H1 (cell line): ENCODE results near the gene NUPR1. TPM values are rescaled to one million over a fixed set of nuclear protein-coding genes. Genes with fewer than 3 reads are reported as not detected.

Source experiments
- CTCF ChIA-PET: fragments of 300-600 bp; sonication (Branson Sonifier 250); formaldehyde crosslinking; loops from one replicate; lab custom pipeline; 2021; ENCODE audit not compliant: partially characterized antibody; lab: Charles Lee
- POLR2A ChIA-PET: fragments of 300-600 bp; sonication (Branson Sonifier 250); formaldehyde crosslinking; loops from one replicate; lab custom pipeline; 2021; ENCODE audit warnings: inconsistent platforms; ENCODE audit not compliant: partially characterized antibody; lab: Charles Lee
- DNase-seq, 2 experiments: peaks; one replicate each; pipeline versions ENCODE4 v3.0.0 to v3.0.0-alpha.2; 2010 to 2022; ENCODE audit warnings: low spot score in 2 of 2, low read depth in 1 of 2, mixed read lengths in 1 of 2
- FAIRE-seq: peaks from 2 replicates; lab custom pipeline; 2011; peaks lifted over from hg19 to GRCh38; lab: Jason Lieb, UNC
- H2AFZ ChIP-seq: 2 replicates; pipeline ENCODE4 v1.8.1; 2012; ENCODE audit warnings: low read length, inconsistent platforms
- H2AK5ac ChIP-seq: 2 replicates; pipeline ENCODE4 v1.6.1; 2013; ENCODE audit warnings: low read depth, low read length
- H2BK120ac ChIP-seq: replicated peaks from 2 replicates; pipeline ENCODE3; 2013; ENCODE audit warnings: low read depth, low read length, inconsistent platforms
- H2BK12ac ChIP-seq: 2 replicates; pipeline ENCODE4 v1.6.1; 2013; ENCODE audit warnings: low read depth, low read length
- H2BK15ac ChIP-seq: 2 replicates; pipeline ENCODE4 v1.6.1; 2013; ENCODE audit warnings: low read length
- H2BK20ac ChIP-seq: 2 replicates; pipeline ENCODE4 v1.6.1; 2013; ENCODE audit warnings: low read length
- H2BK5ac ChIP-seq: 2 replicates; pipeline ENCODE4 v1.6.1; 2013; ENCODE audit warnings: low read depth, low read length
- H3K14ac ChIP-seq: 2 replicates; pipeline ENCODE4 v1.6.1; 2013; ENCODE audit warnings: inconsistent platforms; ENCODE audit not compliant: insufficient read length
- H3K18ac ChIP-seq: 2 replicates; pipeline ENCODE4 v1.6.1; 2013; ENCODE audit warnings: low read length; ENCODE audit errors: extremely low read depth
- H3K23ac ChIP-seq: 2 replicates; pipeline ENCODE4 v1.6.1; 2013; ENCODE audit warnings: inconsistent platforms; ENCODE audit not compliant: insufficient read length
- H3K23me2 ChIP-seq: 2 replicates; pipeline ENCODE4 v1.6.1; 2013; ENCODE audit warnings: low read depth, low read length
- H3K27ac ChIP-seq: 2 replicates; pipeline ENCODE4 v1.6.1; 2011; ENCODE audit warnings: low read depth, low read length, inconsistent platforms
- H3K27me3 ChIP-seq, 4 experiments: replicated peaks in 1 of 4; 1 replicate in 1 of 4; 2 replicates in 3 of 4; pipeline versions ENCODE4 v1.6.1 to v1.8.1; 2011 to 2013; ENCODE audit warnings: low read length in 3 of 4, mild to moderate bottlenecking in 3 of 4, inconsistent platforms in 2 of 4, mixed read lengths in 2 of 4, moderate library complexity in 1 of 4; ENCODE audit not compliant: control insufficient read depth in 3 of 4, insufficient read depth in 3 of 4; ENCODE audit errors: extremely low read depth in 1 of 4
- H3K36me3 ChIP-seq, 4 experiments: 2 replicates each; pipeline versions ENCODE4 v1.6.1 to v1.8.1; 2011 to 2013; ENCODE audit warnings: mild to moderate bottlenecking in 4 of 4, low read length in 3 of 4, moderate library complexity in 2 of 4, control low read depth in 1 of 4, inconsistent platforms in 1 of 4; ENCODE audit not compliant: insufficient read depth in 4 of 4, control insufficient read depth in 2 of 4
- H3K4ac ChIP-seq: replicated peaks from 2 replicates; pipeline ENCODE3; 2013; ENCODE audit warnings: low read length, low read depth, mixed read lengths, inconsistent platforms; ENCODE audit not compliant: insufficient read length
- H3K4me1 ChIP-seq, 4 experiments: replicated peaks in 1 of 4; 1 replicate in 1 of 4; 2 replicates in 3 of 4; pipeline versions ENCODE4 v1.6.1 to v1.8.1; 2011 to 2013; ENCODE audit warnings: low read length in 3 of 4, inconsistent platforms in 2 of 4, mixed read lengths in 1 of 4; ENCODE audit not compliant: insufficient read depth in 4 of 4, control insufficient read depth in 3 of 4
- H3K4me2 ChIP-seq, 2 experiments: 2 replicates each; pipeline versions ENCODE4 v1.6.1 to v1.8.1; 2011 to 2013; ENCODE audit warnings: low read depth in 2 of 2, low read length in 2 of 2, control low read depth in 1 of 2, inconsistent platforms in 1 of 2, mild to moderate bottlenecking in 1 of 2; ENCODE audit not compliant: insufficient read depth in 1 of 2
- H3K4me3 ChIP-seq, 4 experiments: fragments of 200-600, 300-600 bp in 1 of 4; sonication (generic), shearing (Covaris generic), sonication (Bioruptor Twin) in 1 of 4; 2 replicates each; pipeline versions ENCODE4 v1.5.1 to v1.8.1; 2011 to 2016; ENCODE audit warnings: low read length in 4 of 4, low read depth in 3 of 4, control low read depth in 2 of 4, inconsistent platforms in 2 of 4, mild to moderate bottlenecking in 2 of 4, mixed read lengths in 1 of 4, moderate library complexity in 1 of 4; ENCODE audit not compliant: insufficient read depth in 2 of 4; ENCODE audit errors: extremely low read depth in 1 of 4
- H3K56ac ChIP-seq: replicated peaks from 2 replicates; pipeline ENCODE3; 2013; ENCODE audit warnings: low read depth, mild to moderate bottlenecking, mixed read lengths, low read length, inconsistent platforms; ENCODE audit not compliant: insufficient read length
- H3K79me1 ChIP-seq: 2 replicates; pipeline ENCODE4 v1.6.1; 2013; ENCODE audit warnings: low read depth, low read length, control low read depth
- H3K79me2 ChIP-seq, 2 experiments: 2 replicates each; pipeline versions ENCODE4 v1.6.1 to v1.8.1; 2012 to 2013; ENCODE audit warnings: low read length in 2 of 2, mild to moderate bottlenecking in 2 of 2, inconsistent platforms in 1 of 2; ENCODE audit not compliant: insufficient read depth in 2 of 2, control insufficient read depth in 1 of 2
- H3K9ac ChIP-seq, 4 experiments: replicated peaks in 1 of 4; 1 replicate in 1 of 4; 2 replicates in 3 of 4; pipeline versions ENCODE4 v1.6.1 to v1.8.1; 2011 to 2013; ENCODE audit warnings: low read depth in 3 of 4, low read length in 3 of 4, control low read depth in 2 of 4, mild to moderate bottlenecking in 2 of 4, moderate library complexity in 2 of 4, inconsistent platforms in 1 of 4; ENCODE audit errors: extremely low read depth in 1 of 4
- H3K9me3 ChIP-seq, 2 experiments: 2 replicates each; pipeline versions ENCODE4 v1.6.1 to v1.8.1; 2012 to 2013; ENCODE audit warnings: mild to moderate bottlenecking in 2 of 2, moderate library complexity in 2 of 2, control low read depth in 1 of 2, inconsistent platforms in 1 of 2, low read depth in 1 of 2, low read length in 1 of 2, mixed read lengths in 1 of 2; ENCODE audit not compliant: insufficient read depth in 2 of 2
- H4K20me1 ChIP-seq, 2 experiments: replicated peaks in 1 of 2; 2 replicates each; pipeline versions ENCODE3 to v1.8.1; 2011 to 2013; ENCODE audit warnings: inconsistent platforms in 2 of 2, low read length in 2 of 2, mild to moderate bottlenecking in 1 of 2; ENCODE audit not compliant: insufficient read depth in 2 of 2, control insufficient read depth in 1 of 2
- H4K5ac ChIP-seq: 2 replicates; pipeline ENCODE4 v1.6.1; 2013; ENCODE audit warnings: low read length, low read depth, mixed read lengths, inconsistent platforms; ENCODE audit not compliant: insufficient read length
- H4K8ac ChIP-seq: 2 replicates; pipeline ENCODE4 v1.8.0; 2013; ENCODE audit warnings: mild to moderate bottlenecking, moderate library complexity, low read length, inconsistent platforms; ENCODE audit not compliant: insufficient read depth; ENCODE audit errors: extremely low read depth
- H4K91ac ChIP-seq: replicated peaks from 2 replicates; pipeline ENCODE3; 2013; ENCODE audit warnings: low read length, mixed read lengths, inconsistent platforms; ENCODE audit not compliant: insufficient read length
- CBX8 ChIP-seq: fragments of 300-800, 300-1000 bp; sonication (generic); IDR thresholded peaks from 2 replicates; pipeline ENCODE4 v1.7.1; 2016; ENCODE audit warnings: low read depth, low read length, borderline replicate concordance
- CEBPB ChIP-seq: IDR thresholded peaks from 2 replicates; pipeline ENCODE4 v1.6.1; 2012; ENCODE audit warnings: low read depth, low read length
- CHD2 ChIP-seq: IDR thresholded peaks from 2 replicates; pipeline ENCODE4 v1.6.1; 2012; ENCODE audit warnings: low read length, improper control_type of control experiment
- EZH2 ChIP-seq: fragments of 200-600 bp; sonication (generic); IDR thresholded peaks from 2 replicates; pipeline ENCODE4 v1.7.1; 2012; ENCODE audit warnings: low read depth, mild to moderate bottlenecking, moderate library complexity, low read length, inconsistent platforms; ENCODE audit not compliant: severe bottlenecking
- MAX ChIP-seq: IDR thresholded peaks from 2 replicates; pipeline ENCODE4 v1.6.1; 2012; ENCODE audit warnings: inconsistent platforms
- POLR2AphosphoS5 ChIP-seq: IDR thresholded peaks from 2 replicates; pipeline ENCODE4 v1.6.1; 2011; ENCODE audit warnings: low read depth, low read length
- RBBP5 ChIP-seq: IDR thresholded peaks from 2 replicates; pipeline ENCODE4 v1.7.1; 2012; ENCODE audit warnings: low read depth, mild to moderate bottlenecking, inconsistent platforms, low read length, moderate library complexity, borderline replicate concordance
- SIN3A ChIP-seq, 2 experiments: IDR thresholded peaks in 1 of 2; conservative IDR thresholded peaks in 1 of 2; 2 replicates each; pipeline ENCODE4 v1.6.1; 2011 to 2012; ENCODE audit warnings: low read length in 2 of 2, improper control_type of control experiment in 1 of 2, low read depth in 1 of 2, mild to moderate bottlenecking in 1 of 2
- TAF7 ChIP-seq: optimal IDR thresholded peaks from 2 replicates; pipeline ENCODE3; 2011; ENCODE audit warnings: low read depth, mild to moderate bottlenecking, inconsistent platforms, low read length, moderate library complexity, borderline replicate concordance
- WGBS, 2 experiments: shearing (Covaris generic) in 1 of 2; methylation state at CpG; one replicate each; pipeline versions ENCODE4 v1.1.6 to v1.1.7; 2013 to 2015; ENCODE audit warnings: low lambda C conversion rate in 2 of 2, mixed read lengths in 2 of 2, inconsistent platforms in 1 of 2, low coverage in 1 of 2, missing lambda C conversion rate in 1 of 2; ENCODE audit not compliant: insufficient replicate concordance in 2 of 2, insufficient coverage in 1 of 2, insufficient read length in 1 of 2; ENCODE audit errors: extremely low coverage in 1 of 2, missing lambda C conversion rate in 1 of 2; 5-methylcytosine and 5-hydroxymethylcytosine counted together
- polyA plus RNA-seq, 7 experiments: library from polyadenylated mRNA; depleted of rRNA in 3 of 7; stranded (reverse) in 5 of 7; unstranded in 2 of 7; fragments of >200 nt in 5 of 7; fragments of 200-250 nt in 2 of 7; gene quantifications; 1 replicate in 5 of 7; 2 replicates in 1 of 7; 4 replicates in 1 of 7; pipeline versions ENCODE4 v1.2.1 to v1.2.3, GENCODE V29; 2011 to 2013; ENCODE audit warnings: missing spikeins in 2 of 7, mixed read lengths in 2 of 7
- total RNA-seq: library from RNA; stranded (reverse); fragmentation: NEBNext Ultra II Directional; extraction: Animal tissue kit (Norgen Biotek cat#: 25700); gene quantifications from 2 replicates; pipeline ENCODE4 v1.2.1, GENCODE V29; 2021

NUPR1 gene
- total and polyA plus RNA-seq, 2 of the 8 experiments (the other 6 are each of a cell fraction or from before 2014, with no cell fraction given), result 0.17 to 0.20 TPM

- H3K23ac ChIP-seq, result no peak overlapping the region
- H2AK5ac ChIP-seq, result no peak overlapping the region
- 88% methylated on average over 3 of the region's 3 CpGs; no CpG with 5 or more reads in 1 of the 2 experiments for WGBS, 2 experiments
- no peaks in the 10 kb centered on the region for H3K27me3 ChIP-seq
- no peak overlapping the region for H3K18ac ChIP-seq
- H2BK20ac ChIP-seq, result no peak overlapping the region
- no peak overlapping the region for H3K4me2 ChIP-seq
- no peak overlapping the region for H4K91ac ChIP-seq
- no peak overlapping the region for H3K14ac ChIP-seq
- no peak overlapping the region for H2BK5ac ChIP-seq
- peaks cover 0 to 7% (median 2%) of the 10 kb centered on the region in 4 experiments; a peak in 5 of 8 replicates for H3K36me3 ChIP-seq
- H3K4me1 ChIP-seq, result no peaks in the 10 kb centered on the region
- no peak overlapping the region for H3K4me3 ChIP-seq
- H2AFZ ChIP-seq, result no peak overlapping the region
- no peaks in the 10 kb centered on the region for H3K79me1 ChIP-seq
- H2BK120ac ChIP-seq, result no peak overlapping the region
- H3K9me3 ChIP-seq, result no peaks in the 10 kb centered on the region
- CTCF ChIA-PET, result interaction anchor here (1.0 kb wide), 1 partner anchor 17 kb away, joined by 3 read pairs; no protein-coding TSS in a partner anchor
- no peak overlapping the region for H2BK15ac ChIP-seq
- H3K56ac ChIP-seq, result no peak overlapping the region
- no peak overlapping the region for H4K8ac ChIP-seq
- FAIRE-seq (no peak), DNase-seq (no peak)
- no peaks in the 10 kb centered on the region for H3K23me2 ChIP-seq
- H2BK12ac ChIP-seq, result no peak overlapping the region
- no peak overlapping the region for H3K27ac ChIP-seq
- peaks cover 0 to 2% of the 10 kb centered on the region in 2 experiments for H4K20me1 ChIP-seq
- H4K5ac ChIP-seq, result no peak overlapping the region
- POLR2A ChIA-PET, result interaction anchor here (0.7 to 1.5 kb wide), 3 partner anchors 8 to 324 kb away, joined by 3 to 4 read pairs (median 3); no protein-coding TSS in a partner anchor
- H3K79me2 ChIP-seq, result no peaks in the 10 kb centered on the region
- H3K4ac ChIP-seq, result no peak overlapping the region
- H3K9ac ChIP-seq, result no peak overlapping the region
- TF ChIP-seq MAX (no peak), CEBPB (no peak), RBBP5 (no peak), EZH2 (no peak), TAF7 (no peak), SIN3A (conservative IDR thresholded peaks at IDR 0.05 in 1 of 2, IDR thresholded peaks at IDR 0.05 in 1 of 2; ENCODE audit: low read depth in 1 of 2, low read length in 2 of 2) (no peak), POLR2AphosphoS5 (no peak), CHD2 (no peak), CBX8 (no peak)
These were observed 47.7 kb upstream of the NUPR1 start for GRCh38 chr16:28586466-28586865.
